ENCODE measurements around the gene RNGTT.
"Not testable (repeated sequence)": the region's sequence is repeated elsewhere in the genome, so short reads cannot be mapped to it uniquely, and the experiment has no call there.

The RNGTT gene

GRCh38 chr6:88910922-88911778 lies 52.3 kb downstream of the RNGTT start:
- no peak for DNase-seq

- no peak for DNase-seq
Observed at GRCh38 chr6:88908598-88909548, 54.5 kb downstream of the RNGTT start.

- not testable (repeated sequence) for DNase-seq
Observed at GRCh38 chr6:88907148-88907547, 56.3 kb downstream of the RNGTT start.

GRCh38 chr6:88899569-88900316 lies 63.7 kb downstream of the RNGTT start:
- DNase-seq, result no peak

DNA sequence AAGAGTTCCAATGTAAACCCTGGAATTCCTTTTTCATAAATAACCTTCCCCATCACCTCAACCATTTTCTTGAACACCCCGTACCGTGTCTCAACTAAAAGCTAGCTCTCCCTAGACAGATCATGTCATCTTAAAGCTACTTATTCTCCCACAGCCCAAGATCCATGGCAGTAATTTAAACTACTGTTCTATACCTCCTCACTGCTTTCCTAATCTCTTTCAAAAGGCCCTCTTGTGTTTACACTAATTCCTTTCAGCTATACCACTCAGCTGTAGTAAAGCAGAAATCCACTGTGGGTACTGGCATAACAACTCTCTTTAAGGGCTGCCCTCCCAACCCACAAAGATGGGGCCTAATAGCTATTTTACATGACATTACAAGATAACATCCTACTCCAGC lies 67.5 kb downstream of the RNGTT start:
- DNase-seq, result no peak

DNA sequence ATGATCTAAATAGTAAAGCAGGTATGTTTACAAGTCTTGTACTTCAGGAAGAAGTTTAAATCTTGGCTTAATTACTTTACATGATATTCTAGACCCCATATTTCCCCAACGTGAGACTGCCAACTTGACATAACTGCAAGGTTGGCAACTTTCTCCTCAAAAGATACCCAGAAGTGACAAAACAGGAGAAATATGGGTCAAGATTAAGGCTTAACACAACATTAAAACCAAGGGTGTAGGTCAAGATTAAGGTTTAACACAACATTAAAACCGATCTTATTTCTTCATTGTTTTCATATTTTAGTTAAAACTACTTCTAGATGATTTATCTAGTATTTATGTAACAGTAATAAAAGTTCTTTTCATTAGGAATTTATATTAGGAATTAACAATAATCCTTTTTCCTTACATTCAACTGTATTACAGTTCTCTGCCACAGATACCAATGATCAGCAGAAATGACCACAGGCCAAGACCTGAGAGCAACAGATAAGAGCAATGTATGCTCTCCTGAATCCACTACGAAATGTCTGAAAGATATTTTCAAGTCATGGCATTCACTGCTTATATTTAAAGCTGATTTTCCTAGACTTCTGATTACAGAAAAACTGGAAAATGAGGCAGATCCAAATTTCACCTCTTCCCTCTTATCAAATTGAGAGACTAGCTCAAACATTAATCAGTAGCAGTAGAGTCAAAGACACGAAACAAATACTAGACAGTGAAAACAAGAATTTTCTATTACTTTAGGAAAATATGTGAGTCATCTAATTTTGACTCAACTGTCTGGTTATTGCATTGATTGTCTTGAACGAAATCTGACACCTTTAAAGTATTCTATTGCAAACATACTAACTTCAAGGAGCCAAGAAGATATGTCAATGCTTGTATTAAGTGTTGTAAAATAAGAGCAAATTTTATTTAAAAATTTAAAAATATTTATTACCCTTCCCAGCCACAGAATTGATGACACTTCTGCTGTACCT lies 72.3 kb downstream of the RNGTT start:
- no peak for DNase-seq

DNA sequence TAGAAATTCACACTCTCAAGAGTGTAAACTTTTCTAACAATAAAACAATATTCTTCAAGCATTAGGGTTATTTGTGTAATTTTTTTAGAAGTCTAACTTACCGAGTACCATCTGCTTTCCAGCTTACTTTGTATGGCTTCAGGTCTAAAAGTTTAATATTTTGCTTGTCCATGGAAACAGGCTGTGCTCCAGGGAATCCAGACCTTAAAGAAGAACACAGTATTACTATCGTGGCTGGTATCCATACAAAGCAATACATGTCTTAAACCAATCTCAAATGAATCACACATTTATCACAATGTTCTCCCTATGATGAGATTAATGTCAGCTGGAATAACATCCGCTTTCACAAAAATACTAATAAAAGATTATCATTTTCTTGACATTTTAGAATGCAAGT lies 73.0 kb downstream of the RNGTT start:
- DNase-seq, result no peak

- no peak for DNase-seq
Observed at GRCh38 chr6:88884361-88884760, 79.1 kb downstream of the RNGTT start.

GRCh38 chr6:88882536-88882935 lies 80.9 kb downstream of the RNGTT start:
- no peak for DNase-seq

- DNase-seq, result no peak
Observed at GRCh38 chr6:88881451-88881850, 82.0 kb downstream of the RNGTT start.

GRCh38 chr6:88880021-88880420 lies 83.4 kb downstream of the RNGTT start:
- no peak for DNase-seq

DNA sequence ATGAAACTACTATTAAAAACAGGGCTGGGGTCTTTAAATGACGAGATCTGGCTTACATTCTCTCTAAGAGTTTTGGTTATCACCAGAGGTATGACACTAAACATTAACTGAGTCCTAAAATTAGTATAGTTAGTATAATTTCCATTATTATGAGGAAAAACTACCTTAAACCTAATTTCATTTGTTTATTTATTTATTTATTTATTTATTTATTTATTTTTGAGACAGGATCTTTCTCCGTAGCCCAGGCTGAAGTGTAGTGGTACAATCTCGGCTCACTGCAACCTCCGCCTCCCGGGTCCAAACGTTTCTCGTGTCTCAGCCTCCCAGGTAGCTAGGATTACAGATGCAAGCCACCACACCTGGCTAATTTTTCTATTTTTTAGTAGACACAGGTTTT lies 85.5 kb downstream of the RNGTT start:
- no peak for DNase-seq

- no peak for DNase-seq
Observed at GRCh38 chr6:88872962-88873361, 90.5 kb downstream of the RNGTT start.

GRCh38 chr6:88871498-88871897 lies 91.9 kb downstream of the RNGTT start:
- no peak for DNase-seq

DNA sequence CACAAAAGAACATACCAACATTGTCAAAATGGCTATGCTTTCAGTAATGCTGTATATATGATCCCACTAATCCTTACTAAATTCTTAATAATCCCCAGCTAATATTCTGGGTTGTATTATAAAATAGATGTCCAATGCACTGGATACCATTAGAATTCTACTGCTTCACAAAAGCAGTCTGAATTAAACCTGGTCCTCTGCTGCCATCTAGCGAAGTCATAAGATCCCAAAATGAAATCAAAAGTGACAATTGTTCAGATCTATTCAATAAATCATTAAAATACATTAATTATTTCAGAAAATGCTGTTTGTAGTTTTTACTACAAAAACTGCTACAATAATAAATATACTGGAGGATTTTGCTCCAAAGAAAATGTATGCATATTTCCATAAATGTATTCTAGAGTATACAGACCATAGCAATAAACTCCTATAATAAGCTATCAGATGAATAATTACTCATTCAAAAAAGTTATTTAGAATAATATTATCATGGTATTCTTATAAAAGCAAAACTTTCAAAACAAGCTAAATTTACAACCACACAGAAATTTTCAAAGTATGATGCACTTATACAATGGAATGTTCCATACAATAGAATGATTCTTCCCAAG lies 92.6 kb downstream of the RNGTT start:
- peak; percentile 45 for DNase-seq

DNA sequence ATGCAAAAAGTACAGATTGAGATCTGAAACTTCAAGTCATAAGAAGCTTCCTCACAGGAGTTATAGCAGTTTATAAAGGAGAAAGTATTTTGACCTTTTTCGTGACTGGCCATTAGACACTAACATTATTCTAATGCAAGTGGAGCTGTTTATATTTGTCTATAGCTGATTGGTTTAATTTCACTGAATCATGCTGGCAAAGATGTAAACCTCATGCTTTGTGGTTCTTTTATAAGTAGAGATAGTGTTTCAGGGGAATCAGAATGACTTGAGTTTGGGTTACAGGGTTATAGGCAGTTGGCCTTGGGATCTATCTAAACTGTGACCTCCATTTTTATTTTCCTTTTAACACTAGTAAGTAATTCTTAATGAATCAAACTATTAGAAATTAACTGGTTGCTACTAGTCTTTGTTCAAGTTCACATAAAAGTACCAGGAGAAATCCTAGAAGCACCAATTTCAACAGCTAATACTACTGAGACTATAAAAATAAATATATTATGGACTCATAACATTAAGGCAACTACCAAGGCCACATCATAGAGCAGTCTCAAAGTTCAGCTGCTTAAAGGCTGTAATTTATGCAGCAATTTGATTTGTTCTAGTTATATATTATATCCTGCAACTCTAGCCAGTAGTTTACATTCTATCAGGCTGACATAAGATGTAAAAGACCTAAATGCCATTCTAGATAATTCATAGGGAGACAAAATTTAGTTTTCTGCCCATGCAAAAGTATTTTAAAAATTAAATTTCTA lies 94.0 kb downstream of the RNGTT start:
- DNase-seq, result no peak

DNA sequence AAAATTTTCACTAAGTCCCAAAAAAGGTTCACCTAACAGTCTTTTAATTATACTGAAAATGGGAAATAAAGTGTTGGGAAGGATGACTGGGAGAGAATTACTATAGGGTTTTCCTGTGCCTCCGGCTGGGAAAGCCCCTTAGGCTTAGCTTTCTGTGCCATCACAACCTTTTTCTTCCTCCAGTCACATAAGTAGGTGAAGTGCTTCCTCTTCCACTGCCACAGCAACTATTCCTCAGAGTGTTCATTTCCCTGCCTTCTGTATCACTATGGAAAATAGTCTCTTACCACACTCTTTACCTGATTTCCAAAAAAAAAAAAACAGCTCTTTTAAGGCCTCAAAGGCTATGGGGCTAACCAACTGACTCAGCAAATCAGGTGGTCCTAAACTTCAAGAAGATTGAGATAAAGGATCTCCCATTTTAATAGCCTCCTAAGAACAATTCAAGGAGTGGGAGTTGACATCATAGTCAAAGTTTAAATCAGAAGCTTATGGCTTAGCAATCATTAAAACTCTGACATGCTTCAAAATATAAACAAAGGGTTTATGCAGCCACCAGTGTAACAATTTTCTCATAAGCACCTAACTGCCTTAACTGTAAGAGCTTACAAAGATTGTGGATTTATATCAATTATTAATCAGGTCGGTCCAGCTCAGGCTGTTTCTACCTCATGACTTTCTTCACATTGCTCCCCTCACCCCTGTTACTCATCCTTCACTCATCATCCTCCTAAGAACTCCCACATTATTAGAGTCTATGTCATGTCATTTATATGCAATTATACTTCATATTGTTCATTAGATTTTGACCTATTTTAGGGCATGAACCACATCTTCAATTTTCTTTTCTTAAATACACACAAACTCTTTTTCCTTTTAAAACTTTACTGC lies 95.3 kb downstream of the RNGTT start:
- no peak for DNase-seq

GRCh38 chr6:88866856-88867255 lies 96.6 kb downstream of the RNGTT start:
- DNase-seq, result no peak

GRCh38 chr6:88865275-88865674 lies 98.1 kb downstream of the RNGTT start:
- no peak for DNase-seq
